HepG2 (cell line): ENCODE results near the gene TRIM69. TPM values are rescaled to one million over a fixed set of nuclear protein-coding genes. Genes with fewer than 3 reads are reported as not detected.
"Not testable (repeated sequence)": the region's sequence is repeated elsewhere in the genome, so short reads cannot be mapped to it uniquely, and the experiment has no call there.

Source experiments
- ATAC-seq: fragments of 200-7000 bp; cut with Tn5 transposase; 3 replicates; pipeline ENCODE4 v1.9.1; 2020; ENCODE audit warnings: mild to moderate bottlenecking, moderate library complexity
- BruUV-seq: library from RNA; stranded (reverse); fragments of 400-500 nt; replicated peaks from 2 replicates; lab custom pipeline; 2021; lab: Mats Ljungman, UMichigan
- CTCF ChIA-PET: fragments of 300-600 bp; formaldehyde crosslinking; extraction: SDS; loops from one replicate; lab custom pipeline; 2021; ENCODE audit warnings: low total read pairs, inconsistent platforms, low intra/inter-chr PET ratio; lab: Yijun Ruan, JAX
- POLR2A ChIA-PET: fragments of 350-600 bp; sonication (Branson Sonifier 250); formaldehyde crosslinking; loops from one replicate; lab custom pipeline; 2020; ENCODE audit warnings: antibody characterized with exemption, inconsistent platforms; lab: Yijun Ruan, JAX
- DNase-seq: peaks from one replicate; pipeline ENCODE4 v3.0.0-alpha.2; 2015; ENCODE audit warnings: low spot score
- FAIRE-seq: peaks from 3 replicates; lab custom pipeline; 2011; peaks lifted over from hg19 to GRCh38; lab: Jason Lieb, UNC
- H2AFZ ChIP-seq: one replicate; pipeline ENCODE4 v1.6.1; 2011; ENCODE audit warnings: low read length, inconsistent platforms
- H3K27ac ChIP-seq: fragments of 300-600 bp; 3 replicates; pipeline ENCODE4 v1.8.0; 2011; ENCODE audit warnings: mixed run types, mild to moderate bottlenecking, mixed read lengths, low read length, inconsistent platforms; ENCODE audit not compliant: insufficient read depth; ENCODE audit errors: extremely low read length
- H3K27me3 ChIP-seq, 2 experiments: fragments of 200-600 bp in 1 of 2; 2 replicates in 1 of 2; 3 replicates in 1 of 2; pipeline versions ENCODE4 v1.6.0 to v1.8.0; 2011; ENCODE audit warnings: low read length in 2 of 2, mild to moderate bottlenecking in 2 of 2, moderate library complexity in 2 of 2, inconsistent platforms in 1 of 2; ENCODE audit not compliant: insufficient read depth in 2 of 2, control insufficient read depth in 1 of 2
- H3K36me3 ChIP-seq, 2 experiments: fragments of 200-600 bp in 1 of 2; replicated peaks in 1 of 2; 2 replicates in 1 of 2; 3 replicates in 1 of 2; pipeline versions ENCODE4 v1.5.1 to v1.8.0; 2011; ENCODE audit warnings: low read length in 2 of 2, inconsistent platforms in 1 of 2; ENCODE audit not compliant: insufficient read depth in 2 of 2, control insufficient read depth in 1 of 2
- H3K4me1 ChIP-seq: 2 replicates; pipeline ENCODE4 v1.5.1; 2012; ENCODE audit warnings: low read length, inconsistent platforms; ENCODE audit not compliant: insufficient read depth
- H3K4me2 ChIP-seq: 2 replicates; pipeline ENCODE4 v1.6.0; 2011; ENCODE audit warnings: low read depth, low read length, inconsistent platforms
- H3K4me3 ChIP-seq, 3 experiments: fragments of 200-600 bp in 1 of 3; sonication (generic), shearing (Covaris generic) in 1 of 3; replicated peaks in 1 of 3; 2 replicates each; pipeline ENCODE4 v1.5.1; 2011 to 2016; ENCODE audit warnings: low read length in 3 of 3, inconsistent platforms in 2 of 3, low read depth in 2 of 3, mild to moderate bottlenecking in 2 of 3, control low read depth in 1 of 3, mixed read lengths in 1 of 3; ENCODE audit not compliant: insufficient read depth in 1 of 3
- H3K79me2 ChIP-seq: one replicate; pipeline ENCODE4 v1.6.1; 2011; ENCODE audit warnings: low read length, inconsistent platforms; ENCODE audit not compliant: insufficient read depth
- H3K9ac ChIP-seq: 2 replicates; pipeline ENCODE4 v1.6.0; 2011; ENCODE audit warnings: mild to moderate bottlenecking, low read depth, low read length, inconsistent platforms; ENCODE audit not compliant: insufficient read depth
- H3K9me3 ChIP-seq: 2 replicates; pipeline ENCODE4 v1.5.1; 2012; ENCODE audit warnings: mild to moderate bottlenecking, low read length
- H4K20me1 ChIP-seq: 2 replicates; pipeline ENCODE4 v1.6.0; 2011; ENCODE audit warnings: inconsistent platforms, mild to moderate bottlenecking, low read length, moderate library complexity; ENCODE audit not compliant: insufficient read depth
- GABPB1 ChIP-seq: IDR thresholded peaks from 2 replicates; pipeline ENCODE4 v1.6.1; 2016; ENCODE audit warnings: mild to moderate bottlenecking, missing genetic modification reagents, moderate library complexity, missing compliant biosample characterization
- GPN1 ChIP-seq: sonication (generic); formaldehyde crosslinking; IDR thresholded peaks from 2 replicates; pipeline ENCODE4 v1.5.1; 2020; ENCODE audit warnings: missing genetic modification reagents, borderline replicate concordance
- ZNF160 ChIP-seq: sonication (generic); formaldehyde crosslinking; IDR thresholded peaks from 2 replicates; pipeline ENCODE4 v1.8.0; 2022; ENCODE audit warnings: mild to moderate bottlenecking, inconsistent platforms, missing genetic modification reagents
- ZNF224 ChIP-seq: sonication (generic); formaldehyde crosslinking; IDR thresholded peaks from 2 replicates; pipeline ENCODE4 v1.5.0; 2020; ENCODE audit warnings: mild to moderate bottlenecking, missing genetic modification reagents
- WGBS: methylation state at CpG from one replicate; pipeline ENCODE4 v1.1.6; 2017; ENCODE audit warnings: low lambda C conversion rate; 5-methylcytosine and 5-hydroxymethylcytosine counted together
- in situ Hi-C: cut with HindIII; loops from 2 replicates; pipeline ENCODE4 v1.10.0; 2017; ENCODE audit warnings: low pct_unique_long_range_greater_than_20kb; ENCODE audit not compliant: extremely low pct_ligation_motif_present
- intact Hi-C: fragments of 100-400 bp; cut with micrococcal nuclease; formaldehyde crosslinking; loops from one replicate; pipeline ENCODE4 v1.10.0; 2022; ENCODE audit not compliant: unreplicated experiment
- polyA plus RNA-seq, 8 experiments: library from polyadenylated mRNA; depleted of rRNA in 3 of 8; stranded (reverse) in 7 of 8; unstranded in 1 of 8; fragments of >200 nt; fragmentation: Illumina TruSeq in 4 of 8; extraction: Trizol in 4 of 8; gene quantifications; 2 replicates each; pipeline versions ENCODE4 v1.2.1 to v1.2.3, GENCODE V29; 2011 to 2016; ENCODE audit warnings: low read depth in 4 of 8, missing spikeins in 1 of 8, mixed read lengths in 1 of 8; ENCODE audit not compliant: insufficient read depth in 1 of 8
- total RNA-seq, 5 experiments: library from RNA; depleted of rRNA; stranded (reverse); fragments of >200 nt; fragmentation: Illumina TruSeq; extraction: Trizol; gene quantifications; 2 replicates each; pipeline ENCODE4 v1.2.3, GENCODE V29; 2016; ENCODE audit warnings: low read depth in 1 of 5
- TF ChIP-seq, protein P1 (sequence below): IDR thresholded peaks from 2 replicates; pipeline ENCODE4 v1.6.1; 2016; ENCODE audit warnings: low read depth
- TF ChIP-seq, protein P2 (sequence below): IDR thresholded peaks from 2 replicates; pipeline ENCODE4 v1.6.1; 2012; ENCODE audit warnings: inconsistent platforms

The TRIM69 gene
- total and polyA plus RNA-seq, 2 of the 13 experiments (the other 11 are each of a cell fraction or from before 2014, with no cell fraction given), result 2.6 to 3.2 TPM

DNA sequence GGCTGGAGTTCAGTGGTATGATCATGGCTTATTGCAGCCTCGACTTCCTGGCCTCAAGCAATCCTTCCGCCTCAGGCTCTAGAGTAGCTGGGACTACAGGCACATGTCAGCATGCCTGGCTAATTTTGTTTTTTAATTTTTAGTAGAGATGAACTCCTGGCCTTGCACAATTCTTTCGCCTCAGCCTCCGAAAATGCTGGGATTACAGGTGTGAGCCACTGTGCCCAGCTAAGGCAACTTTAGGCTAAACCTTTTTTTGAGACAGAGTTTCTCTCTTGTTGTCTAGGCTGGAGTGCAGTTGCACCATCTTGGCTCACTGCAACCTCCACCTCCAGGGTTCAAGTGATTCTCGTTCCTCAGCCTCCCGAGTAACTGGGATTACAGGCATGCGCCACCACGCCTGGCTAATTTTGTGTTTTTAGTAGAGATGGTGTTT is 16.3 kb upstream of the TRIM69 start:
- CTCF ChIA-PET, intact Hi-C loops, H3K27me3 ChIP-seq, H2AFZ ChIP-seq, H3K27ac ChIP-seq, DNase-seq, H3K79me2 ChIP-seq, ATAC-seq, H3K9me3 ChIP-seq, BruUV-seq, H3K9ac ChIP-seq, H3K4me2 ChIP-seq, FAIRE-seq, H4K20me1 ChIP-seq, H3K4me3 ChIP-seq, in situ Hi-C loops: not testable (repeated sequence)
- 87% methylated on average over 8 of the region's 8 CpGs for WGBS
- peaks cover 8 to 27% of the 10 kb centered on the region in 2 experiments for H3K36me3 ChIP-seq
- TF ChIP-seq, protein P1, sequence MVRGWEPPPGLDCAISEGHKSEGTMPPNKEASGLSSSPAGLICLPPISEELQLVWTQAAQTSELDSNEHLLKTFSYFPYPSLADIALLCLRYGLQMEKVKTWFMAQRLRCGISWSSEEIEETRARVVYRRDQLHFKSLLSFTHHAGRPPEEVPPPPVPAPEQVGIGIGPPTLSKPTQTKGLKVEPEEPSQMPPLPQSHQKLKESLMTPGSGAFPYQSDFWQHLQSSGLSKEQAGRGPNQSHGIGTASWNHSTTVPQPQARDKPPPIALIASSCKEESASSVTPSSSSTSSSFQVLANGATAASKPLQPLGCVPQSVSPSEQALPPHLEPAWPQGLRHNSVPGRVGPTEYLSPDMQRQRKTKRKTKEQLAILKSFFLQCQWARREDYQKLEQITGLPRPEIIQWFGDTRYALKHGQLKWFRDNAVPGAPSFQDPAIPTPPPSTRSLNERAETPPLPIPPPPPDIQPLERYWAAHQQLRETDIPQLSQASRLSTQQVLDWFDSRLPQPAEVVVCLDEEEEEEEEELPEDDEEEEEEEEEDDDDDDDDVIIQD (CRISPR knock-in tag), result 0 out of 2 replicates have a peak, but pooled peaks have one; percentile 4
- TF ChIP-seq GABPB1 (CRISPR knock-in tag), result 0 out of 2 replicates have a peak, but pooled peaks have one; percentile 28
- peaks cover 40% of the 10 kb centered on the region for H3K4me1 ChIP-seq
- POLR2A ChIA-PET, result interaction anchor here (1.7 to 3.4 kb wide), 2 partner anchors 8 to 9 kb away, joined by 10 to 17 read pairs; partner anchors contain the start of genes B2M and PATL2

DNA sequence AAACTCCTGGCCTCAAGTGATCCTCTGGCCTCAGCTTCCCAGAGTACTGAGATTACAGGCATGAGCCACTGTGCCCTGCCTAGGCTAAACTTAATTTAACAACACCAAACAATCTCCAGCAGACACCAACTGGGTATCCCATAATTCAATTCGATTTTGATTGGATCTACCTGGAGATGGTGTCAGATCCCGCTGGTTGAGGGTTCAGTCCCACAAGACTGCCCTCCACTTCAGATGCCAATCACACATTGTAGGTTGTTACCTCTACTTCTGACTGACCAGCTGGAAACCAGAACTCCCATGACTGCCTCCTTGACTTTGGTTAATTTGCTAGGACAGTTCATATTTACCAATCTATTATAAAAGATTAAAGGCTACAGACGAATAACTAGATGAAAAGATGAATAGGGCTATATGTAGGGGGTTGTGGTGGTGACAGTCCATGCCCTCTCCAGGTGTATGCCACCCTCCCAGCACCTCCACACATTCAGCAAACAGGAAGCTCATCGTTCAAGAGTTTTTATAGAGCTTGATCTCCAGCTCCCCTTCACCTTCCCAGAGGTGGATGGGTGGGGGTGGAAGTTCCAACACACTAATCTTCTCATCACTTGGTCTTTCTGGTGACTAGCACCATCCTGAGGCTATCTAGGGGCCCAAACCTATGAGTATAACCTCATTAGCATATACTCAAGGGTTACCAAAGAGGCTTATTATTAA is 15.7 kb upstream of the TRIM69 start:
- FAIRE-seq, result no peak
- Histone ChIP-seq H2AFZ (no peak overlapping the region), H4K20me1 (no peaks in the 10 kb centered on the region), H3K36me3 (peaks cover 8 to 21% of the 10 kb centered on the region in 2 experiments), H3K4me1 (peaks cover 42% of the 10 kb centered on the region), H3K4me3 (no peak overlapping the region), H3K27me3 (no peaks in the 10 kb centered on the region), H3K9ac (no peak overlapping the region), H3K79me2 (no peaks in the 10 kb centered on the region), H3K4me2 (no peak overlapping the region), H3K27ac (no peak overlapping the region), H3K9me3 (no peaks in the 10 kb centered on the region)
- WGBS, result 61% methylated on average over 4 of the region's 4 CpGs
- no peak for TF ChIP-seq GPN1 (CRISPR knock-in tag)
- TF ChIP-seq, protein P2, sequence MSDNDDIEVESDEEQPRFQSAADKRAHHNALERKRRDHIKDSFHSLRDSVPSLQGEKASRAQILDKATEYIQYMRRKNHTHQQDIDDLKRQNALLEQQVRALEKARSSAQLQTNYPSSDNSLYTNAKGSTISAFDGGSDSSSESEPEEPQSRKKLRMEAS, result no peak
- TF ChIP-seq ZNF224 (CRISPR knock-in tag), result no peak
- no peak for TF ChIP-seq ZNF160 (CRISPR knock-in tag)
- POLR2A ChIA-PET, result interaction anchor here (3.4 kb wide), 1 partner anchor 9 kb away, joined by 17 read pairs; the partner anchor contains the start of genes B2M and PATL2
- no TSS peak for BruUV-seq
- no peak for DNase-seq
- CTCF ChIA-PET, result no interaction called here
- in situ Hi-C loops, result no loop called here
- ATAC-seq, result peak; percentile 33; the same call in 2 of the 3 replicates
- intact Hi-C loops, result no loop called here
